Retinal pigment epithelial cell (primary cell): ENCODE measurements around the gene SLC28A1.
"Not testable (repeated sequence)": the region's sequence is repeated elsewhere in the genome, so short reads cannot be mapped to it uniquely, and the experiment has no call there.

Experiments used
- DNase-seq: peaks from one replicate; pipeline ENCODE4 v3.0.0-alpha.2; 2010; ENCODE audit warnings: low read depth
- H3K4me3 ChIP-seq: 2 replicates; pipeline ENCODE4 v1.5.1; 2011; ENCODE audit warnings: mild to moderate bottlenecking, low read length, control low read depth, moderate library complexity
- TF ChIP-seq, protein P1 (sequence below): conservative IDR thresholded peaks from 2 replicates; pipeline ENCODE4 v1.5.1; 2011; ENCODE audit warnings: low read depth, low read length, control low read depth, inconsistent platforms

SLC28A1 gene

DNA sequence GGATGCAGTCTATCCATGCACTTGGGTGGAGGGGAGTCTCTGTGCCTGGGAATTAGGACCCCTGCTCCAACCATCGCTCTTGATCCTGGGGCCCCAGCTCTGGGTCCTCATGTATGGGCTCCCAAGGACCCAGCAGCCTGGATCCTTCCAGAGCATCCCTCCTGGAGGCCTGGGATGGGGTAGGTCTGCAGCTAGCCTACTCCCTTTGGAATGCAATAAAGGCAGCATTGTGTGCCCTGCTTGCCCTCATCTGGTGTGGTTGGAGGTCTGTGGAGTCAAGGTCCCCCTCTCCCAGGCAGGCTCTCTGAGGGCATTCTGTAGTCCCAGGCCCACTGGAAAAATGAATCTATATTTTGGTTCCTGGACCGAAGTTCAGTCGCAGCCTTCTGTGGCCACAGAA is 15.0 kb upstream of the SLC28A1 start:
- no peak overlapping the region for H3K4me3 ChIP-seq
- DNase-seq, result no peak
- TF ChIP-seq, protein P1, sequence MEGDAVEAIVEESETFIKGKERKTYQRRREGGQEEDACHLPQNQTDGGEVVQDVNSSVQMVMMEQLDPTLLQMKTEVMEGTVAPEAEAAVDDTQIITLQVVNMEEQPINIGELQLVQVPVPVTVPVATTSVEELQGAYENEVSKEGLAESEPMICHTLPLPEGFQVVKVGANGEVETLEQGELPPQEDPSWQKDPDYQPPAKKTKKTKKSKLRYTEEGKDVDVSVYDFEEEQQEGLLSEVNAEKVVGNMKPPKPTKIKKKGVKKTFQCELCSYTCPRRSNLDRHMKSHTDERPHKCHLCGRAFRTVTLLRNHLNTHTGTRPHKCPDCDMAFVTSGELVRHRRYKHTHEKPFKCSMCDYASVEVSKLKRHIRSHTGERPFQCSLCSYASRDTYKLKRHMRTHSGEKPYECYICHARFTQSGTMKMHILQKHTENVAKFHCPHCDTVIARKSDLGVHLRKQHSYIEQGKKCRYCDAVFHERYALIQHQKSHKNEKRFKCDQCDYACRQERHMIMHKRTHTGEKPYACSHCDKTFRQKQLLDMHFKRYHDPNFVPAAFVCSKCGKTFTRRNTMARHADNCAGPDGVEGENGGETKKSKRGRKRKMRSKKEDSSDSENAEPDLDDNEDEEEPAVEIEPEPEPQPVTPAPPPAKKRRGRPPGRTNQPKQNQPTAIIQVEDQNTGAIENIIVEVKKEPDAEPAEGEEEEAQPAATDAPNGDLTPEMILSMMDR, result no peak

DNA sequence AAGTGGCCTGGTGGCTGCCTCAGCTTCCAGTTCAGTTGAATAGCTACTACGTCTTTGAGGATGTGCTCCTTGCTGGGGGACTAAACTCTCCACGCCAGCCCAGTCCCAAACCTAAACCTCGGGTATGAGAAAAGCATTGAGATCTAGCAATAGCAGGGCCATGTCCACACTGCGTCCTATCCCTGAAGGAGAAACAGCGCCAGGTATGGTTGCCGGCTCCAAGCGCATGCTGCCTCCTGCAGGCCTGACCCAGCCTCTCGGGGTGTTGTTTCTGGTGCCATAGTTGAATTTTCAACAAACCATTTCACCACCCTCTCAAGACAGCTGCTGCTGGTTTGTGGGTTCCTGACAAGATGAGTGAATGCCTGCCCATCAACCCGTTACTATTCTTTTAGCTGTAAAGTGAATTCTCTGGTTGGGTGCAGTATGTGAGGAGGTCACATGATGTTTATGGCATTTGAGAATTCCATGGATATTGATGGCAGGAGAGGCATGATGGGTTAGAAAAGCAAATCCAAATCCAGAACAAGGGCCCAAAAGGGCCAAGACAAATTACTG is 13.0 kb upstream of the SLC28A1 start:
- no peak for DNase-seq
- TF ChIP-seq, protein P1, result peak; percentile 29
- H3K4me3 ChIP-seq, result no peak overlapping the region

DNA sequence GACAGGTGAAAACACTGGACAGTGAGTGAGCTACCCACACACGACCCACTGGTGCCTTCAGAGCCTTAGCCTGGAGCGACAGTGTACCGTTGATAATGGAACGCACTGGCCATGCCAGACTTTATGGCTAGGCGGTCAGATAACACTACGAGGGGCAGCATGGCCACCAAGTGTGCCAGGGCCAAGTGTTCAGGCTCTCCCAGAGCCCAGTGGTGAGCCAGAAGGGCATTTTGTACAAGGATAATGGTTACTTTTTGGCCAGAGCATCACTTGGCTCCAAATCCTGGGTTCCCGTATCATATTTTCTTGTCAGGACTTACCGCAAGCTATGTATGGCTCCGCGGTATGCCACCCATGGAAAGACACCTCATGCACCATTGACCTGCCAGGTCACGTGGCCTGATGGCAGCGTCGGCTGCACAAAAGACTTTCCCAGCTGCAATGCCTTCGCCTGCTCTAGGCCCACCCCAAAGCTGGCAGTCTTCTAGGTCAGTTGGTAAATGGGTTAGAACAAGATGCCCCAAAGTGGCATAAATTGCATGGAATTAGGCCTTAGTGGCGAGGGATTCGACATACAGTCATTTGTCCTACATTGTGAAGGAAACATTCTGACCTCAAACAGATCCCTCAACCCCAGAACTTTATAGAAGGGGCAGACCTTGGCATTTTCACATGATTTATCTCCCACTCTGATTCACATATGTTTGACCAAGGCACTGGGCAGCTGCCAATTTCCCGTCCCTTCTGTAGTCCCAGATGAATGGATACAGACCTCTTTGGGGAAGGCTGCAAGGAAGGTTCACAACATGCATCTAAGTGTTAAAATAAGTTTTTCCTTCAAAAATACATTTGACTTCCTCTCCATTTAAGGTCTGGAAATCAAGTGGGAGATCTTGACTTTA is 12.2 kb upstream of the SLC28A1 start:
- no peak for DNase-seq
- TF ChIP-seq, protein P1, result no peak
- H3K4me3 ChIP-seq, result no peak overlapping the region

DNA sequence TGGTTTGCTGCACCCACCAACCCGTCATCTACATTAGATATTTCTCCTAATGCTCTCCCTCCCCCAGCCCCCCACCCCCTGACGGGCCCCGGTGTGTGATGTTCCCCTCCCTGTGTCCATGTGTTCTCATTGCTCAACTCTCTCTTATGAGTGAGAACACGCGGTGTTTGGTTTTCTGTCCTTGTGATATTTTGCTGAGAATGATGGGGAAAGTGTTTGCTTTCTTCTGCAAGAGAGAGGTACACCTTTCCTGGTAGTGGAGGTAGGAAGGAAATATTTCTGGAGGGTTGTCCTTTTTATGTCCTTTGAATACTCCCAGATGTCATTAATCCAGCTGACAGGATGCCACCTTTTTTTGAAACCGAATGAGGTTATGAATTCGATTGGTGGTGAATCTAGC is 10.5 kb upstream of the SLC28A1 start:
- TF ChIP-seq, protein P1, result no peak
- no peak overlapping the region for H3K4me3 ChIP-seq
- no peak for DNase-seq

DNA sequence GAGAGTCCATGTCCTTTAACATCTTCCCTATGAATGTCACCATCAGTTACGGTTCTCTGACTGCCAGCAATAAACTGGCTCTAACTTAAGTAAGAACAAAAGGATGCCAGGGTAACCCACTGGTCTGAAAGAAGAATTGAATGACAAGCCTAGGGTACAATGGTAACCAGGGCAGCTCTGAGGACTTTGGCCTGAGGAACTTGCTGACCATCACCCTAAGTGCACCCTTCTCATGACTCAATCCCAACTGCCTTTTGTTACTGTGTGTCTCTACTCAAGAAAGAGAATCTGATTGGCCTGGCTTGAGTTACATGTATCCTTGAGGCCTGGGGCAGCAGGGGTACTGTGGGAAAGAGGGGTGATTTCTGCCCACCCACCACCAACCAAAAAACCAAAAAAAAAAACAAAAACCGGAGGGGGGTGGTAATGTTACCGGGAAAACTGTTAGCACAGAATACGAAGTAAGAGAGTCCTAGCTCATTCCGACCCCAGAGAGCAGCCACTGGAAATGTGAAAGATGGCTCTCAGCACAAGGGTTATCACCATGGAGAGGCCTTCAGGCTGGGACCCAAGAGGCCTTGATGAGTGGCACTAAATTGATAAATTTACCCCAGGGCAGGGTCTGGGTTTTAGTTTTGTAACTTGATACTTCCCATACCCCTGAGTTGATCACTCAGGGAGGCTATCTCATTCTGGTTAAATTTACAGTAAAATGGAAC is 9.3 kb upstream of the SLC28A1 start:
- no peak for DNase-seq
- TF ChIP-seq, protein P1, result no peak
- H3K4me3 ChIP-seq, result no peak overlapping the region

DNA sequence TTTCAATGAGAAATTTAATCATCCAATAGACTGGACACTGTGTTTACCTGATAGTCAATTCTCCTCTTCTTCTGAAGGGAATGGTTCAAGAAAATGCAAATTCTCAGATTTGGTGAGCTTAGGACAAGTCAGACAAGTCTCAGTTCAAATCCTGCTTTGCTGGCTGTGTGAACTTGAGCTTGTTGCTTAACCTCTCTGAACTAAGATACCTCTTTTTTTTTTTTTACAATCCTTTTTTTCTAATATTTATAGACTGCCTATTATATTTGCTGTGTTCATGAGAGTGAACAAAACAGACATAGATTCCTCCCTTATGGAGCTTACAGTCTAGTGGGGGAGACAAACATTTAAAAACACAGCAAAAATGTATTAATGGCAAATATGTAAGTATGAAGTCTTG is 8.2 kb upstream of the SLC28A1 start:
- H3K4me3 ChIP-seq, result no peak overlapping the region
- DNase-seq, result no peak
- TF ChIP-seq, protein P1, result no peak

DNA sequence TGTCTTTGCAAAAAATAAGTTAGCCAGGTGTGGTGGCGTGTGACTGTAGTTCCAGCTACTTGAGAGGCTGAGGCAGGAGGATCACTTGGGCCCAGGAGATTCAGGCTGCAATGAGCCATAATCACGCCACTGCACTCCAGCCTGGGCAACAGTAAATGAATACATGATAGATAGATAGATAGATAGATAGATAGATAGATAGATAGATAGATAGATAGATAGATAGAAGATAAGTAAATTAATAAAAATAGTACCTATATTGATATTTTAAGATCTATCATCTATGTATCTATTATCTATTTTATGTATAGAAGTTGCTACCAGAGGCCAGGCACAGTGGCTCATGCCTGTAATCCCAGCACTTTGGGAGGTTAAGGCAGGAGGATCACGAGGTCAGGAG is 6.8 kb upstream of the SLC28A1 start:
- DNase-seq, H3K4me3 ChIP-seq: not testable (repeated sequence)
